H9 (cell line): ENCODE measurements around the gene TAF10. TPM values are rescaled to one million over a fixed set of nuclear protein-coding genes. Genes with fewer than 3 reads are reported as not detected.

ENCODE experiments used
- DNase-seq: peaks from one replicate; pipeline ENCODE4 v3.0.0-alpha.2; 2017
- H2AFZ ChIP-seq: one replicate; pipeline ENCODE4 v1.6.1; 2013; ENCODE audit warnings: mild to moderate bottlenecking, low read length, control low read depth, moderate library complexity
- H2AK5ac ChIP-seq: 2 replicates; pipeline ENCODE4 v1.6.1; 2013; ENCODE audit warnings: low read length, control low read depth, mixed read lengths; ENCODE audit not compliant: insufficient read length
- H2BK120ac ChIP-seq: one replicate; pipeline ENCODE4 v1.6.1; 2013; ENCODE audit warnings: low read depth, mild to moderate bottlenecking, low read length, control low read depth, inconsistent platforms; ENCODE audit not compliant: poor library complexity, severe bottlenecking
- H2BK12ac ChIP-seq: 2 replicates; pipeline ENCODE4 v1.6.1; 2013; ENCODE audit warnings: low read length, control low read depth, mixed read lengths, low read depth; ENCODE audit not compliant: insufficient read length
- H2BK15ac ChIP-seq: 2 replicates; pipeline ENCODE4 v1.6.1; 2013; ENCODE audit warnings: low read depth, low read length, control low read depth
- H2BK20ac ChIP-seq: one replicate; pipeline ENCODE4 v1.6.1; 2013; ENCODE audit warnings: low read depth, mild to moderate bottlenecking, low read length, control low read depth, inconsistent platforms; ENCODE audit not compliant: poor library complexity, severe bottlenecking
- H2BK5ac ChIP-seq: 2 replicates; pipeline ENCODE4 v1.6.1; 2013; ENCODE audit warnings: low read length, control low read depth, mixed read lengths; ENCODE audit not compliant: insufficient read length
- H3K14ac ChIP-seq: 2 replicates; pipeline ENCODE4 v1.6.1; 2013; ENCODE audit warnings: low read length, control low read depth; ENCODE audit not compliant: insufficient read depth
- H3K18ac ChIP-seq: 2 replicates; pipeline ENCODE4 v1.6.1; 2013; ENCODE audit warnings: low read depth, mild to moderate bottlenecking, mixed read lengths, low read length, control low read depth; ENCODE audit not compliant: insufficient read length
- H3K23ac ChIP-seq: 2 replicates; pipeline ENCODE4 v1.6.1; 2013; ENCODE audit warnings: low read length, control low read depth, mixed read lengths, low read depth; ENCODE audit not compliant: insufficient read length
- H3K23me2 ChIP-seq: 2 replicates; pipeline ENCODE4 v1.6.1; 2013; ENCODE audit warnings: low read depth, mild to moderate bottlenecking, mixed read lengths, low read length, control low read depth; ENCODE audit not compliant: insufficient read length, poor library complexity, severe bottlenecking
- H3K27ac ChIP-seq: 2 replicates; pipeline ENCODE4 v1.5.1; 2013; ENCODE audit warnings: low read length, control low read depth, mixed read lengths, low read depth; ENCODE audit not compliant: insufficient read length
- H3K27me3 ChIP-seq: 2 replicates; pipeline ENCODE4 v1.6.1; 2013; ENCODE audit warnings: low read length, control low read depth, inconsistent platforms; ENCODE audit not compliant: insufficient read depth
- H3K4ac ChIP-seq: 2 replicates; pipeline ENCODE4 v1.6.1; 2013; ENCODE audit warnings: low read depth, mild to moderate bottlenecking, control low read depth, inconsistent platforms, low read length, moderate library complexity
- H3K4me1 ChIP-seq: 2 replicates; pipeline ENCODE4 v1.6.1; 2013; ENCODE audit warnings: low read length, control low read depth, inconsistent platforms; ENCODE audit not compliant: insufficient read depth
- H3K4me2 ChIP-seq: 2 replicates; pipeline ENCODE4 v1.6.1; 2013; ENCODE audit warnings: low read length, control low read depth, mixed read lengths; ENCODE audit not compliant: insufficient read length, insufficient read depth
- H3K56ac ChIP-seq: 2 replicates; pipeline ENCODE4 v1.6.1; 2013; ENCODE audit warnings: low read depth, mild to moderate bottlenecking, mixed read lengths, low read length, control low read depth; ENCODE audit not compliant: insufficient read length
- H3K79me1 ChIP-seq: 2 replicates; pipeline ENCODE4 v1.6.1; 2013; ENCODE audit warnings: low read depth, mild to moderate bottlenecking, moderate library complexity, low read length, control low read depth, inconsistent platforms; ENCODE audit not compliant: insufficient read depth, poor library complexity, severe bottlenecking
- H3K79me2 ChIP-seq: 2 replicates; pipeline ENCODE4 v1.6.1; 2013; ENCODE audit warnings: low read length, control low read depth, inconsistent platforms; ENCODE audit not compliant: insufficient read depth
- H3K9ac ChIP-seq: 2 replicates; pipeline ENCODE4 v1.6.1; 2013; ENCODE audit warnings: low read length, control low read depth, mixed read lengths; ENCODE audit not compliant: insufficient read length; ENCODE audit errors: extremely low read depth
- H3K9me3 ChIP-seq: one replicate; pipeline ENCODE4 v1.6.1; 2013; ENCODE audit warnings: low read depth, low read length, inconsistent platforms; ENCODE audit not compliant: control insufficient read depth
- H3T11ph ChIP-seq: one replicate; pipeline ENCODE4 v1.6.1; 2013; ENCODE audit warnings: mild to moderate bottlenecking, low read length, control low read depth, inconsistent platforms
- H4K20me1 ChIP-seq: one replicate; pipeline ENCODE4 v1.6.1; 2013; ENCODE audit not compliant: control insufficient read depth, insufficient read length, insufficient read depth
- H4K5ac ChIP-seq: 2 replicates; pipeline ENCODE4 v1.6.1; 2013; ENCODE audit warnings: low read depth, mild to moderate bottlenecking, mixed read lengths, low read length, control low read depth; ENCODE audit not compliant: insufficient read length
- H4K8ac ChIP-seq: replicated peaks from 2 replicates; pipeline ENCODE4 v1.6.1; 2013; ENCODE audit warnings: low read length, control low read depth, mixed read lengths, low read depth; ENCODE audit not compliant: insufficient read length
- H4K91ac ChIP-seq: 2 replicates; pipeline ENCODE4 v1.6.1; 2013; ENCODE audit warnings: low read depth, mild to moderate bottlenecking, moderate library complexity, mixed read lengths, low read length, control low read depth; ENCODE audit not compliant: insufficient read length
- H3K27ac Mint-ChIP-seq, 3 experiments: 2 replicates in 2 of 3; 3 replicates in 1 of 3; pipeline ENCODE4 v1.8.0; 2020 to 2021; ENCODE audit warnings: mixed read lengths in 3 of 3, mild to moderate bottlenecking in 1 of 3, moderate library complexity in 1 of 3
- H3K27me3 Mint-ChIP-seq: 2 replicates; pipeline ENCODE4 v1.8.0; 2021; ENCODE audit warnings: low read depth, mild to moderate bottlenecking, moderate library complexity, mixed read lengths
- H3K36me3 Mint-ChIP-seq, 3 experiments: 2 replicates in 2 of 3; 3 replicates in 1 of 3; pipeline ENCODE4 v1.8.0; 2020 to 2021; ENCODE audit warnings: low read depth in 3 of 3, mixed read lengths in 3 of 3; ENCODE audit not compliant: insufficient read depth in 1 of 3
- H3K4me1 Mint-ChIP-seq, 2 experiments: 2 replicates each; pipeline ENCODE4 v1.8.0; 2020; ENCODE audit warnings: mixed read lengths in 2 of 2
- H3K4me3 Mint-ChIP-seq, 2 experiments: 2 replicates in 1 of 2; 3 replicates in 1 of 2; pipeline ENCODE4 v1.8.0; 2020 to 2021; ENCODE audit warnings: mild to moderate bottlenecking in 2 of 2, mixed read lengths in 2 of 2, moderate library complexity in 1 of 2
- H3K9me3 Mint-ChIP-seq, 2 experiments: 2 replicates in 1 of 2; 3 replicates in 1 of 2; pipeline ENCODE4 v1.8.0; 2020; ENCODE audit warnings: mild to moderate bottlenecking in 2 of 2, mixed read lengths in 2 of 2, moderate library complexity in 1 of 2
- CTCF ChIP-seq: fragments of 200-600 bp; sonication (generic); conservative IDR thresholded peaks from 3 replicates; pipeline ENCODE4 v1.8.0; 2021; ENCODE audit warnings: antibody characterized with exemption, mild to moderate bottlenecking
- WGBS: extraction: QIAGEN DNeasy Blood & Tissue Kit; methylation state at CpG from one replicate; pipeline ENCODE4 v1.1.7; 2013; ENCODE audit warnings: missing lambda C conversion rate, low lambda C conversion rate, mixed read lengths; ENCODE audit not compliant: insufficient read length; ENCODE audit errors: extremely low coverage; 5-methylcytosine and 5-hydroxymethylcytosine counted together
- total RNA-seq: library from RNA; stranded (reverse); gene quantifications from 2 replicates; pipeline ENCODE4 v1.2.1, GENCODE V29; 2021

Gene TAF10
- total RNA-seq, 1 experiment from 2014 or later, result 198 TPM

- WGBS, result no CpG with 5 or more reads among the region's 13 CpGs
- peaks cover 6% of the 10 kb centered on the region; the same call in 1 of the 2 replicates for H3K4me1 ChIP-seq
These were observed 45.2 kb downstream of the TAF10 start for GRCh38 chr11:6566704-6567370.

More at GRCh38 chr11:6566704-6567370, 45.2 kb downstream of the TAF10 start:
- H2AK5ac ChIP-seq, result no peak overlapping the region
- H3K18ac ChIP-seq, result no peak overlapping the region
- H2BK15ac ChIP-seq, result no peak overlapping the region
- Mint-ChIP-seq H3K9me3 (no peaks in the 10 kb centered on the region; a peak in 2 of 5 replicates), H3K27ac (peak overlapping the region in 1 of 3 experiments; percentile 49; a peak in 2 of 7 replicates), H3K36me3 (no peaks in the 10 kb centered on the region; a peak in 2 of 7 replicates), H3K4me3 (no peak overlapping the region; a peak in 1 of 5 replicates), H3K27me3 (no peaks in the 10 kb centered on the region), H3K4me1 (peaks cover 31 to 36% of the 10 kb centered on the region in 2 experiments)
- H4K8ac ChIP-seq, result no peak overlapping the region
- H4K20me1 ChIP-seq, result no peaks in the 10 kb centered on the region
- H2BK12ac ChIP-seq, result no peak overlapping the region
- no peak overlapping the region for H3K27ac ChIP-seq
- H4K91ac ChIP-seq, result no peak overlapping the region
- H3K4me2 ChIP-seq, result no peak overlapping the region
- H2BK120ac ChIP-seq, result no peak overlapping the region
- no peaks in the 10 kb centered on the region for H3K27me3 ChIP-seq
- H3K9ac ChIP-seq, result no peak overlapping the region
- H2BK5ac ChIP-seq, result no peak overlapping the region
- H3K56ac ChIP-seq, result no peak overlapping the region
- H2BK20ac ChIP-seq, result no peak overlapping the region
- H4K5ac ChIP-seq, result no peak overlapping the region
- no peak overlapping the region for H2AFZ ChIP-seq
- no peak overlapping the region for H3K4ac ChIP-seq
- no peak overlapping the region for H3T11ph ChIP-seq
- DNase-seq, result no peak
- H3K23ac ChIP-seq, result no peak overlapping the region
- no peaks in the 10 kb centered on the region for H3K79me2 ChIP-seq
- H3K23me2 ChIP-seq, result no peaks in the 10 kb centered on the region
- TF ChIP-seq CTCF, result no peak
- no peak overlapping the region; the same call in 1 of the 2 replicates for H3K14ac ChIP-seq
- no peaks in the 10 kb centered on the region for H3K79me1 ChIP-seq
- H3K9me3 ChIP-seq, result no peaks in the 10 kb centered on the region
